GM18519 (cell line): Measurements from ENCODE around the gene PNPLA2.

Experiments
- ATAC-seq: cut with Tn5 transposase; IDR thresholded peaks from one replicate; pipeline ENCODE4 v1.9.1; 2021; ENCODE audit warnings: mild to moderate bottlenecking, moderate library complexity; ENCODE audit not compliant: unreplicated experiment, low FRiP score

PNPLA2 gene

GRCh38 chr11:818396-819128, at the start of gene PNPLA2:
PNPLA2 (plus strand) TSS chr11:818914; CDS start chr11:819719, 805 bp downstream.
- no peak for ATAC-seq

GRCh38 chr11:769887-770641, 48.6 kb upstream of the PNPLA2 start:
- no peak for ATAC-seq

GRCh38 chr11:770642-771616, 47.8 kb upstream of the PNPLA2 start:
- ATAC-seq: no peak

- no peak for ATAC-seq
These were observed 47.0 kb upstream of the PNPLA2 start for GRCh38 chr11:771617-772204.

- no peak for ATAC-seq
These were observed 46.0 kb upstream of the PNPLA2 start for GRCh38 chr11:772429-773390.

GRCh38 chr11:773425-773824, 45.3 kb upstream of the PNPLA2 start:
- no peak for ATAC-seq

- ATAC-seq: no peak
These were observed 44.9 kb upstream of the PNPLA2 start for GRCh38 chr11:773830-774229.

- ATAC-seq: no peak
These were observed 43.7 kb upstream of the PNPLA2 start for GRCh38 chr11:774873-775592.

- no peak for ATAC-seq
These were observed 42.5 kb upstream of the PNPLA2 start for GRCh38 chr11:776263-776560.

- peak; percentile 22 for ATAC-seq
These were observed 42.0 kb upstream of the PNPLA2 start for GRCh38 chr11:776561-777287.

GRCh38 chr11:777288-778255, 41.1 kb upstream of the PNPLA2 start, which contains the start of gene GATD1:
GATD1 (minus strand) TSS chr11:777487; CDS start chr11:777462, 25 bp downstream.
- ATAC-seq: peak; percentile 55

- no peak for ATAC-seq
These were observed 39.4 kb upstream of the PNPLA2 start for GRCh38 chr11:778976-779954.

- no peak for ATAC-seq
These were observed 38.7 kb upstream of the PNPLA2 start for GRCh38 chr11:779955-780532.

GRCh38 chr11:782264-783174, 36.2 kb upstream of the PNPLA2 start:
- ATAC-seq: no peak
